ENCODE results near the gene PNMA8C. TPM values are rescaled to one million over a fixed set of nuclear protein-coding genes. Genes with fewer than 3 reads are reported as not detected.
"Not testable (repeated sequence)": the region's sequence is repeated elsewhere in the genome, so short reads cannot be mapped to it uniquely, and the experiment has no call there.

Gene PNMA8C
- total RNA-seq, 1 donor from 2014 or later: 0.98 TPM

DNA sequence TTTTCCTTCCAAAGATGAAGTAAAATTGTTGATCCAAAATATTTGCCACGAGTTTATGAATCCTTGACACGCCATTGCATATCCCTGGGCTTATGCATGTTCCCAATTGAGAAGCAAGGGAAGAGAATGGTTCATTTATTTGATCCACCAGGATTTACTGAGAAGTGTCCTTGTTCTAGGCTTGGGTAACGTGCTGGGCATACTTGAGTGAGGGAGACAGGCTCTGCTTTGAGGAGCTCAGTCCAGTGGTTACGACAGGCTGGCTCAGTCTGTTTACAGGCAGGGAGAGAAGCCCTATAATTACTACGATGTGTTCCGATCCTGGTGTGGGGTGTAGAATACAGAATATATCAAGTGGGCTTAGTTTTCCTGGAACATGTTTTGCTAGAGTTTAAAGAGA, 6.3 kb upstream of the PNMA8C start:
- H3K9ac ChIP-seq (ENCODE audit: low read length): no peak overlapping the region
- DNase-seq (ENCODE audit: low read depth) (no peak), FAIRE-seq (no peak)
- no peak overlapping the region for H3K27ac ChIP-seq (ENCODE audit: low read depth, low read length)
- no peaks in the 10 kb centered on the region for H3K27me3 ChIP-seq (ENCODE audit: insufficient read depth, low read length)
- no peaks in the 10 kb centered on the region for H3K9me3 ChIP-seq (ENCODE audit: insufficient read depth, low read depth, low read length)
- H3K4me1 ChIP-seq (ENCODE audit: insufficient read depth, low read length): no peaks in the 10 kb centered on the region
- peaks cover 6% of the 10 kb centered on the region for H3K27me3 Mint-ChIP-seq (ENCODE audit: low read depth, unreplicated experiment)
- H3K4me3 ChIP-seq (ENCODE audit: insufficient read depth, low read depth, low read length): no peak overlapping the region
- no peaks in the 10 kb centered on the region for H3K79me2 ChIP-seq (ENCODE audit: insufficient read depth, low read length)
- no peaks in the 10 kb centered on the region for H3K36me3 ChIP-seq (ENCODE audit: insufficient read depth, low read length)
- H3K27ac Mint-ChIP-seq (ENCODE audit: unreplicated experiment): no peak overlapping the region
- no peaks in the 10 kb centered on the region for H3K9me3 Mint-ChIP-seq (ENCODE audit: unreplicated experiment)
- no peaks in the 10 kb centered on the region for H3K4me1 Mint-ChIP-seq (ENCODE audit: low read depth, unreplicated experiment)
- H4K20me1 ChIP-seq (ENCODE audit: insufficient read depth, low read length): no peaks in the 10 kb centered on the region
- no peak overlapping the region for H3K4me2 ChIP-seq (ENCODE audit: low read length)
- no peak for TF ChIP-seq EZH2 (IDR thresholded peaks at IDR 0.05; ENCODE audit: insufficient read depth, low read length)
- TF ChIP-seq, protein P1, sequence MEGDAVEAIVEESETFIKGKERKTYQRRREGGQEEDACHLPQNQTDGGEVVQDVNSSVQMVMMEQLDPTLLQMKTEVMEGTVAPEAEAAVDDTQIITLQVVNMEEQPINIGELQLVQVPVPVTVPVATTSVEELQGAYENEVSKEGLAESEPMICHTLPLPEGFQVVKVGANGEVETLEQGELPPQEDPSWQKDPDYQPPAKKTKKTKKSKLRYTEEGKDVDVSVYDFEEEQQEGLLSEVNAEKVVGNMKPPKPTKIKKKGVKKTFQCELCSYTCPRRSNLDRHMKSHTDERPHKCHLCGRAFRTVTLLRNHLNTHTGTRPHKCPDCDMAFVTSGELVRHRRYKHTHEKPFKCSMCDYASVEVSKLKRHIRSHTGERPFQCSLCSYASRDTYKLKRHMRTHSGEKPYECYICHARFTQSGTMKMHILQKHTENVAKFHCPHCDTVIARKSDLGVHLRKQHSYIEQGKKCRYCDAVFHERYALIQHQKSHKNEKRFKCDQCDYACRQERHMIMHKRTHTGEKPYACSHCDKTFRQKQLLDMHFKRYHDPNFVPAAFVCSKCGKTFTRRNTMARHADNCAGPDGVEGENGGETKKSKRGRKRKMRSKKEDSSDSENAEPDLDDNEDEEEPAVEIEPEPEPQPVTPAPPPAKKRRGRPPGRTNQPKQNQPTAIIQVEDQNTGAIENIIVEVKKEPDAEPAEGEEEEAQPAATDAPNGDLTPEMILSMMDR (IDR thresholded peaks at IDR 0.05; ENCODE audit: insufficient read depth, low read depth, low read length): no peak
- no peaks in the 10 kb centered on the region for H3K36me3 Mint-ChIP-seq (ENCODE audit: low read depth, unreplicated experiment)
- no peak overlapping the region for H3K4me3 Mint-ChIP-seq (ENCODE audit: unreplicated experiment)
- no peak overlapping the region for H2AFZ ChIP-seq (ENCODE audit: low read depth, low read length)

DNA sequence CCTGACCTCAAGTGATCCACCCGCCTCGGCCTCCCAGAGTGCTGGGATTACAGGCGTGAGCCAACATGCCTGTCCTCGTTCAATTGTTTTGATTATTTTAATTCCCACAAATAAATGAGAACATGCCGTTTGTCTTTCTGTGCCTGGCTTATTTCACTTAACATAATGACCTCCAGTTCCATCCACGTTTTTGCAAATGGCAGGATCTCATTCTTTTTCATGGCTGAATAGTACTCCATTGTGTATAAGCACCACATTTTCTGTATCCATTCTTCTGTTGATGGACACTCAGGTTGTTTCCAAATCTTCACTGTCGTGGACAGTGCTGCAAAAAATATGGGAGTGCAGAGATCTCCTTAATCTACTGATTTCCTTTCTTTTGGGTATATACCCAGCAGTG, 4.7 kb upstream of the PNMA8C start:
- H3K79me2 ChIP-seq (ENCODE audit: insufficient read depth, low read length); H3K9me3 Mint-ChIP-seq (ENCODE audit: unreplicated experiment); H3K4me1 ChIP-seq (ENCODE audit: insufficient read depth, low read length); FAIRE-seq; DNase-seq (ENCODE audit: low read depth); H3K4me2 ChIP-seq (ENCODE audit: low read length); H3K9me3 ChIP-seq (ENCODE audit: insufficient read depth, low read depth, low read length); H3K4me3 Mint-ChIP-seq (ENCODE audit: unreplicated experiment); H3K27me3 ChIP-seq (ENCODE audit: insufficient read depth, low read length); H2AFZ ChIP-seq (ENCODE audit: low read depth, low read length); H3K9ac ChIP-seq (ENCODE audit: low read length); H4K20me1 ChIP-seq (ENCODE audit: insufficient read depth, low read length); H3K27ac ChIP-seq (ENCODE audit: low read depth, low read length); H3K4me1 Mint-ChIP-seq (ENCODE audit: low read depth, unreplicated experiment); H3K4me3 ChIP-seq (ENCODE audit: insufficient read depth, low read depth, low read length); H3K27ac Mint-ChIP-seq (ENCODE audit: unreplicated experiment); H3K36me3 Mint-ChIP-seq (ENCODE audit: low read depth, unreplicated experiment); H3K36me3 ChIP-seq (ENCODE audit: insufficient read depth, low read length): not testable (repeated sequence)
- H3K27me3 Mint-ChIP-seq (ENCODE audit: low read depth, unreplicated experiment): peaks cover 14% of the 10 kb centered on the region

DNA sequence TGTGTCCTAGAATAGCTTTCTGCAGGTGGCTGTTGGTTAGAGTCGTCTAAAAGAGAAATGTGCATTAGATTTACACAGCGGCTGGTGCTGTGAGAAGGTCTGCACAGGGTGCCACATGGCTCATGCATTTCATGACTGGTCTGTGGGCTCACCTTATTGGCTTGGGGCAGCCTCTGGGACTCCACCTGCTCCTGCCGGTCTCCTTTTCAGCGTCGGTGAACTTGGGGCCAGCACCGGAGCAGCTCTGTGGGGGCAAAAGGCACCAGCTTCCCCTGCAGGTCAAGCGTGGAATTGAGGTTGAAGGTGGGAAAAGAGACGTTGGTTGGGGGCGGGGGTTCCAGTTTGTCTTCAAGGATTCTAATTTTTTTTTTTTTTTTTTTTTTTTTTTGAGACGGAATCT, 3.1 kb upstream of the PNMA8C start:
- Mint-ChIP-seq H3K9me3 (ENCODE audit: unreplicated experiment) (peaks cover 2% of the 10 kb centered on the region), H3K27ac (ENCODE audit: unreplicated experiment) (no peak overlapping the region), H3K4me3 (ENCODE audit: unreplicated experiment) (no peak overlapping the region), H3K36me3 (ENCODE audit: low read depth, unreplicated experiment) (no peaks in the 10 kb centered on the region), H3K4me1 (ENCODE audit: low read depth, unreplicated experiment) (peaks cover 4% of the 10 kb centered on the region), H3K27me3 (ENCODE audit: low read depth, unreplicated experiment) (peaks cover 14% of the 10 kb centered on the region)
- no peaks in the 10 kb centered on the region for H3K36me3 ChIP-seq (ENCODE audit: insufficient read depth, low read length)
- peaks cover 9% of the 10 kb centered on the region for H3K4me1 ChIP-seq (ENCODE audit: insufficient read depth, low read length)
- no peaks in the 10 kb centered on the region for H3K27me3 ChIP-seq (ENCODE audit: insufficient read depth, low read length)
- H3K27ac ChIP-seq (ENCODE audit: low read depth, low read length): no peak overlapping the region
- no peaks in the 10 kb centered on the region for H3K79me2 ChIP-seq (ENCODE audit: insufficient read depth, low read length)
- H4K20me1 ChIP-seq (ENCODE audit: insufficient read depth, low read length): no peaks in the 10 kb centered on the region
- no peak overlapping the region for H3K9ac ChIP-seq (ENCODE audit: low read length)
- TF ChIP-seq, protein P1 (IDR thresholded peaks at IDR 0.05; ENCODE audit: insufficient read depth, low read depth, low read length): no peak
- no peak for TF ChIP-seq EZH2 (IDR thresholded peaks at IDR 0.05; ENCODE audit: insufficient read depth, low read length)
- DNase-seq (ENCODE audit: low read depth): no peak
- H2AFZ ChIP-seq (ENCODE audit: low read depth, low read length): no peak overlapping the region
- H3K4me2 ChIP-seq (ENCODE audit: low read length): no peak overlapping the region
- FAIRE-seq: no peak
- no peaks in the 10 kb centered on the region for H3K9me3 ChIP-seq (ENCODE audit: insufficient read depth, low read depth, low read length)
- H3K4me3 ChIP-seq (ENCODE audit: insufficient read depth, low read depth, low read length): no peak overlapping the region

Measured in astrocyte (in vitro differentiated cells and primary cell).